ENCODE data around the gene NDUFAF8.

GRCh38 chr17:81200201-81200600 is 38.9 kb upstream of the NDUFAF8 start:
- TF ChIP-seq POLR2A (IDR thresholded peaks at IDR 0.05): no peak
- TF ChIP-seq CTCF (IDR thresholded peaks at IDR 0.05): no peak
- TF ChIP-seq EP300 (IDR thresholded peaks at IDR 0.05): no peak
- TF ChIP-seq POLR2AphosphoS5 (IDR thresholded peaks at IDR 0.05): no peak
